Anterior cingulate cortex (tissue), 58 donors: ENCODE results near the gene ZNF774.
A peak's percentile ranks its signal among the peaks of the same experiment; 100 is the strongest.
"Not testable (repeated sequence)": the region's sequence is repeated elsewhere in the genome, so short reads cannot be mapped to it uniquely, and the experiment has no call there.

ENCODE experiments used
- DNase-seq, 58 donors: peaks; one replicate each; lab custom pipeline; 2025; lab: John Stamatoyannopoulos, UW

ZNF774 gene

GRCh38 chr15:90344662-90345061 lies 7.4 kb upstream of the ZNF774 start:
- no peak for DNase-seq

GRCh38 chr15:90345857-90346256 lies 6.2 kb upstream of the ZNF774 start:
- no peak for DNase-seq

GRCh38 chr15:90347431-90348065 lies 4.5 kb upstream of the ZNF774 start:
- not testable (repeated sequence) for DNase-seq

- no peak for DNase-seq
Measured at GRCh38 chr15:90348456-90348855, 3.6 kb upstream of the ZNF774 start.

GRCh38 chr15:90349072-90349471 lies 3.0 kb upstream of the ZNF774 start:
- DNase-seq = no peak

- DNase-seq = no peak
Measured at GRCh38 chr15:90349821-90350220, 2.3 kb upstream of the ZNF774 start.

GRCh38 chr15:90351479-90352106 lies 491 bp upstream of the ZNF774 start:
- DNase-seq = peak in 4 of 58 donors; percentile 45 to 63 (median 52)

- DNase-seq = no peak
Measured at GRCh38 chr15:90354986-90355385, 2.9 kb downstream of the ZNF774 start.

GRCh38 chr15:90358124-90359033 lies 6.3 kb downstream of the ZNF774 start:
- DNase-seq = no peak

- no peak for DNase-seq
Measured at GRCh38 chr15:90360746-90361145, 8.7 kb downstream of the ZNF774 start.

GRCh38 chr15:90362936-90363212 lies 10.8 kb downstream of the ZNF774 start:
- DNase-seq = peak in 2 of 58 donors; percentile 2 to 13

GRCh38 chr15:90364251-90364650 lies 12.2 kb downstream of the ZNF774 start:
- no peak for DNase-seq

- no peak for DNase-seq
Measured at GRCh38 chr15:90365414-90366055, 13.5 kb downstream of the ZNF774 start.

GRCh38 chr15:90367576-90367975 lies 15.5 kb downstream of the ZNF774 start:
- no peak for DNase-seq

- DNase-seq = no peak
Measured at GRCh38 chr15:90375071-90375470, 23.0 kb downstream of the ZNF774 start.

- no peak for DNase-seq
Measured at GRCh38 chr15:90376789-90377188, 24.7 kb downstream of the ZNF774 start.

GRCh38 chr15:90379263-90379662 lies 27.2 kb downstream of the ZNF774 start:
- no peak for DNase-seq

GRCh38 chr15:90381515-90381914 lies 29.4 kb downstream of the ZNF774 start:
- DNase-seq = no peak

GRCh38 chr15:90382320-90382719 lies 30.2 kb downstream of the ZNF774 start:
- DNase-seq = no peak

- peak in 2 of 58 donors; percentile 15 to 35 for DNase-seq
Measured at GRCh38 chr15:90386221-90386620, 34.1 kb downstream of the ZNF774 start.
